ENCODE results near the gene SLC35F4.
"Not testable (repeated sequence)": the region's sequence is repeated elsewhere in the genome, so short reads cannot be mapped to it uniquely, and the experiment has no call there.

The SLC35F4 gene

DNA sequence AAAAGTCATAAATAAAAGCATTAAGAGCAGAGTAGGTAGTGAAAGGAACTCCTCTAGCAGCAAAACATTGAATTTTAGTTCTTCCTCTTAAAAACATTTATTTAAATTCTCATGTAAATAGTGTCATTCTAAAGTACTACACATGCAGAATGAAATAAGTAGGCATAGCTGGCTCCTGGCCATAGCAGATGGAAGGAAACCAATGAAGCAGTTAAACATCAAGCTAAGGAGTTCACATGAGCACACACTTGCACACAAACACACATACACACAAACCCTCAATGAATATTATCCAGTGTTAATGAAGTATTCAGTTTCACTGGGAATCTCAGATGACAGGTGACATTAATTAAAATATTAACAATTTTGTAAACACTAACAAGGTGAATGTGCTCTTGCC lies 69.3 kb downstream of the SLC35F4 start:
- no peak for DNase-seq (ENCODE audit: low spot score)

DNA sequence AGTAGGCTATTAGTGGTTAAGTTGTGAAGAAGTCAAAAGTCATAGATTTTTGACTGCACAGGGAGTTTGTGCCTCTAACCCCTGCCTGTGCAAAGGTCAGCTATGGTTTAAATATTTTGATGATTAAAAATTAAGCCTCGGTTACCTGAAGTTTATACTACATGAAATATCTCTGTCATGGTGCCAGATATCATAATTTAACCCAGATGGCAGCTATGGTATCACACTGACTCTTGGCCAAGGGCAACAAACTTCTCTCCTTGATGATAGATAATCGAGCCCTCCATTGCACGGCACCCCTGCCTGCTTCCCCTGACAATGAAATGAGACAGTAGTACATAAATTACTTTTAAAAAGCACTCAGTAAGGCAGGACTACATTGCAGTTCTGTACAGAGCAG lies 80.8 kb downstream of the SLC35F4 start:
- no peak for DNase-seq (ENCODE audit: low spot score)

- no peak for DNase-seq (ENCODE audit: low spot score)
These were observed 94.1 kb downstream of the SLC35F4 start for GRCh38 chr14:57771801-57772200.

DNA sequence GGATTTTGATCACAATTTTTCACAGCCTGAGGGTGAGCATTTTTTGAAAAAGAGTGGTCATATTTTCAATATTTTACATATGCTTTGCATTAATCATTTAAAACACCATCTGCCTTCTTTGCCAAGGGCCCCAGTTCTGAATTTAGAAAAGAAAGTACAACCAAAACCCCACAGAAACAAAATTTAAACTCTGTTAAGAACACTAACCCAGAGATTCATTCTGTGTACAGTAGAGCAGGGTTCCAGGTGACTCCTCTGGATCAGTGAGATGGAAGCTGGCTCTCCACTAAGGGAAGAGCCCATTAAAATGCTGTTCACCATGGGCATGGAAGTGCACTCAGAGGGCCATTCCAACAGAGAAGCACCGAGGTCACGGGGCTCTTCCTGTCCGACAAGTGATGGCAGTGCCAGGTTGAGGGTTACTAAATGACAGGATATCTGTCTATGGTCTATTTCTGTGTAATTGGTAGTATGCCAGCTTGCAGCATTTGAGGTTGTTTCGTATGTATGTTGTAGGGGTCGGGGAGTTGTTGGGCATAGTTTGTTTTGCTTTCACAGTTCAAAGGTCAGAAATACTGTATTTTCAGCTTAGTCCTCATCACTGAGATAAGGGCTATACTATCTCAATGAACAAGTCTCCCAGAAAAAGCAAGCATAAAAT lies 95.9 kb downstream of the SLC35F4 start:
- DNase-seq (ENCODE audit: low spot score) = no peak

DNA sequence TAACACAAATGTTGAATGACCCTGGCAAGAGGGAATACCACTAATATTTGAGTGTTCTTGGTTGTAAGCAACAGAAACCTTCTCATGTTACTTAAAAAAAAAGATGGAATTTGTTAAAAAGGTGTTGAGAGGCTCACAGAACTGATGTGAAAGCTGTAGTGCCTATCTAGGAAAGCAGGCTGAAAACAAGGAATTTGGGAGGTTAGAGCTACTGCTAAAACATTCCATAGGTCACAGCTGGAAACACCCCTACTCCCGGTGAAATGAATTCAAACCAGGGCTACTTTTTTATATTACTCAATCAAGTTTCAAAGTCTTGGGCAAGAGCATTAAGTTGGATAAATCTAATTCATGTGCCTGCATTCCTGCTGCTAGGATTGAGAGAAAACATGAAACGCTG lies 104.1 kb downstream of the SLC35F4 start:
- DNase-seq (ENCODE audit: low spot score) = no peak

GRCh38 chr14:57760896-57761295 lies 105.0 kb downstream of the SLC35F4 start:
- DNase-seq (ENCODE audit: low spot score) = no peak

DNA sequence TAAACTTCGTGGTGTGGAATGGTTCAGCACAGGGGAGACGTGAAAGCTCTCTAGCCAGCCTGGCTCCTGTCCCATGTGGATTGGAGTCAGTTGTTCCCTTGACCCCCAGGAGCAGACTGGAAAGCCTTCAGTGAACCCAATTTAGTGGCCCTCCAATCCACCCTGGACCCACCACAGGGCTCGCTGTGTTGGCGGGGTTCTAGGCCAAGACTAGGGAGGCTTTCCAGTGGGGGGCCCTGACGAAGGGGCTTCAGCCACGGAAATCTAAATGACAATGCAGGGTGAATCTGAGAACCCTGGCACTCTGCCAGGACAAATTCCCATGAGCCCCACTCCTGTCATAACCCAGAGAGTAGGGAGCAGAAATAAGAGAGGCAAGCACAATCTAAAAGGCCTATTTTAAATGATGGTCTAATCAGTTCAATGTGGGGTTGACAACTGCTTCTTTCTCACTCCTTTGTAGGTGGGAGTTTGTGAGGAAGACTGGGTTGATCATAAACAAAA lies 110.8 kb downstream of the SLC35F4 start:
- DNase-seq (ENCODE audit: low spot score) = no peak

DNA sequence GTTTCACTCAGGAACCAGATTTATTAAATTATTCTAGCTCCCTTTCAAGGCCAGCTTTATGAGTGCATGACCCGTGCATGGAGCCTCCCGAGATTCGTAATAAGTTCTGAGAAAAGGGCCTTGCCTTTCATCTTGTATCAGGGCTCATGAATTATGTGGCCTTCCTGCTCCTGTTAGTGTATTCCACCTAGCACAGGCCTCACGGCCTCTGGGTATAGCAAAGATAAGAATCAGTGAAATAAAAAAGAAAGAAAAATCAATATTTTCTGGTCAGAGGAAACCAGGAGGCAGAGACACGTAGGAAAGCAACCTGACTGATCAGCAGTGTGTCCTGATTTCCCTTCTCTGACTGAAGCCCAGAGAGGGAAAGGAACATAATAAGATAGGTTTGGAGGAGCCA lies 111.4 kb downstream of the SLC35F4 start:
- no peak for DNase-seq (ENCODE audit: low spot score)

DNA sequence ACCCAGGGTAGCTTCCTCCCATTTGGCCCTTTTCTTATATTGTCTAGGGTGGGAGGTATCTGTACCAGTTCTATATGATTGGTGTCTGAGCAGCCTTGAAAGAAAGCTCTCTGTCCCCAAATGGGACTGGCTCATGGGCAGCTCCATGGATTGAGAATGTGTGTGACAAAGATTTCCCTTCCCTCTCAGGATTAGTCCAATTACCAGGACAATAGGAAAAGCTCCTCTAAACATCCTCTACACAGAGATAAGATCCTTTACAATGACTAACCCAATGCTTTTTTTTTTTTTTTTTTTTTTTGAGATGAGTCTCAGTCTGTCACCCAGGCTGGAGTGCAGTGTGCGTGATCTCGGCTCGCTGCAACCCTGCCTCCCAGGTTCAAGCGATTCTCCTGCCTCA lies 112.1 kb downstream of the SLC35F4 start:
- no peak for DNase-seq (ENCODE audit: low spot score)

DNA sequence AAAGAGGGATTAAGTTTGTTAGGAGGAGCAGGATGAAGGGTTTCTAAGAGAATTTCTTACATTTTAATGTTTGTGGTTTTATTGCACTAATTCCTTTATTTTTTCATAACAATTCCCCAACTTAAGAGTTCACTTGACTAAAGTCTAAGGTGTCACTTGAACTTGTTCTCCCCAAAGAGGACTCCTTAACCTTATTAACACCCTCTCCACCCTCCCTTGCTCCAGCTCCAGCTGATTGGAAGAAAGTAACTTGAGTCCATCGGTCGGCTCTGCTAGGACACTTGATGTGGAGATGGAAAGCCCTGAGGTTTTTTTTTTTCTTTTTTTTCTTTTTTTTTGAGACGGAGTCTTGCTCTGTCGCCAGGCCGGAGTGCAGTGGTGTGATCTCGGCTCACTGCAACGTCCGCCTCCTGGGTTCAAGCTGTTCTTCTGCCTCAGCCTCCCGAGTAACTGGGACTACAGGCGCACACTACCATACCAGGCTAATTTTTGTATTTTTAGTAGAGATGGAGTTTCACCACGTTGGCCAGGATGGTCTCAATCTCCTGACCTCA lies 113.7 kb downstream of the SLC35F4 start:
- DNase-seq (ENCODE audit: low spot score) = not testable (repeated sequence)

DNA sequence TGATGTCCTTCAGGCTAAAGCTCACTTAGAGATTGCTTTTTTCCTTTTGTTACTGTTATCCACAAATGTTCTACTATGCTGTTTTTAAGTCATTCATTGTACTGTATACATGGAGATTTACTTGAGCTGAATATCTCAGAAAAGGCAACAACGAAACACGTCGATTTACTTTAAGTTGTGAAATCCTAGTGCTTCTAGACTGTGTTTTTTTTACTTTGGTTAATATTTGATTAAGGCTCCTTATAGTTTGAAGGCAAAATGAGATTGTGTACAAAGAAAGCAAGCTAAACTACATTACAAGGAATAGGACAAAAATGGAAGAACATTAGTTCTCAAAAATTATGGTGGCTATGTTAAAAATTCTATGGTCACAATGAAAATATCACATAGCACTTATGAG lies 114.5 kb downstream of the SLC35F4 start:
- no peak for DNase-seq (ENCODE audit: low spot score)

- no peak for DNase-seq (ENCODE audit: low spot score)
These were observed 116.6 kb downstream of the SLC35F4 start for GRCh38 chr14:57749267-57749666.

GRCh38 chr14:57748279-57748678 lies 117.6 kb downstream of the SLC35F4 start:
- DNase-seq (ENCODE audit: low spot score) = no peak

DNA sequence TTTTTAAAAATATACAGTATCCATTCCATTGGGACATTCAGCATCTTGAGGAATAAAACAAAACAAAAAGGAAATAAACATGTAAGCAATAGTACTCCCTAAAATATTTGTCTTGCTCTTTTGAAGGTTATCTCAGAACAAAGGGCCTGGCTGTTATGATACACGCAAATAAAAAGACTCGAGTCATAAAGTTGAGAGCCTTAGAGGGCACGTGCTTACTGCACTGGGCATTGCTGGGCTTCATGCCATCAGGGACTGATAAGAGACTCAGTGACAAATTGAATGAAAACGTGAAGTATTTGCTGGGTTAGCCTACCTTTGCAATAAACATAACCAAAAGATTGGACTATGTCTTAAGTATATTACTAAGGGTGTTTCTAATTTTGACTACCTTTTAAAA lies 118.9 kb downstream of the SLC35F4 start:
- no peak for DNase-seq (ENCODE audit: low spot score)

DNA sequence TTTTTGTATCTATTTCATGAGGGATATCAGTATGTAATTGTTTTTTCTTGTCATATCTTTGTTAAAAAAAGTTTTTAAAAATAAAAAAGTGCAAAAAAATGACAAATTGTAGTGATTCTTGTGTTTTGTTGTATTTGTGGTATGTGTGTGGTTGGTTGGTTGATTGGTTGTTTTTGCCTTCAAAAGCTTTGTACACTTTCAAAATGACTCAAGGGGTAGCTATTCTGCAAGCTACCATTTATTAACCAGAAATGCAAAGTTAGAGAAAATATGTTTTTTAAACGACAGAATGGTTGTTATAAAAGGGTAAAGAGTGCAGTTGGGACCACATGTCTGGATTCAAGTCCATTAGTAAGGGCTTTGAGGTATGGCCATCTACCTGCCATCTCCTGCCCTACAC lies 119.3 kb downstream of the SLC35F4 start:
- DNase-seq (ENCODE audit: low spot score) = no peak

- no peak for DNase-seq (ENCODE audit: low spot score)
These were observed 126.4 kb downstream of the SLC35F4 start for GRCh38 chr14:57739516-57739915.

DNA sequence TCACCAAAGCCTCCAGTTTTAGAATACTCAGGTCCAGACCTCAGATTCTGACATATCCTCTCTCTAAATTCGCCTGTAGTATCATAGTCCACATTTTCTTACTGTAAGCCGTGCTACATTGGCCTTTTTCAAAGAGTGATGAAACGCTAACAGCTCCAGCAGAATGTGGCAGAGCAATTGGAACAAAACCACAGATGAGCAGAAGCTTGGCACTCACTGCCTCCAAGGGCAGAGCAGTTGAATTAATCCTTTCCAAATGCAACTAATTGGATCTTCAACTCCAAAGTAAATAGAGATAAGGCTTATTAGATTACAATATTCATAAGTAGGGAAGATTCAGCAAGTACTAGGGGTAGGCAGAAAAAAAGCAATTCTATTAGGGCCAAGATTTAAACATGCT lies 128.3 kb downstream of the SLC35F4 start:
- no peak for DNase-seq (ENCODE audit: low spot score)

DNA sequence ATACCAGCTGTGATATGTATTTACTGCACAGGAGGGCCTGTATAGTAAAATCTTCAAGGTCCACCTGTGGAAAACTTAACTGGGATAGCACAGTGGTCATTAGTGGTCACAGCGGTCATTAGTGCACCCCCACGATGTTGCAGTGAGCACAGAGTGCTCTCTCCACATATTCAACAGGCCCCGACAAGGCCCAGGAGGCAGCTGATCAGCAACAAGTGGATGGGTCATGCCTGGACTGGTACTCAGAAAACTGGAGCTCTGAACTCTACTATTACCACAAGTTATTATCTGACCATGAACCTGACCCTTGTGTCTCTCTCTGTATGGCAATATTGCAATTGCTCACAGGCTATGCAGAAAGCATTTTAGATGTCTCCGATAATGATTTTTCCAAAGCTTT lies 129.5 kb downstream of the SLC35F4 start:
- no peak for DNase-seq (ENCODE audit: low spot score)

GRCh38 chr14:57735276-57735675 lies 130.6 kb downstream of the SLC35F4 start:
- DNase-seq (ENCODE audit: low spot score) = no peak

- DNase-seq (ENCODE audit: low spot score) = no peak
These were observed 133.2 kb downstream of the SLC35F4 start for GRCh38 chr14:57732463-57733285.

DNA sequence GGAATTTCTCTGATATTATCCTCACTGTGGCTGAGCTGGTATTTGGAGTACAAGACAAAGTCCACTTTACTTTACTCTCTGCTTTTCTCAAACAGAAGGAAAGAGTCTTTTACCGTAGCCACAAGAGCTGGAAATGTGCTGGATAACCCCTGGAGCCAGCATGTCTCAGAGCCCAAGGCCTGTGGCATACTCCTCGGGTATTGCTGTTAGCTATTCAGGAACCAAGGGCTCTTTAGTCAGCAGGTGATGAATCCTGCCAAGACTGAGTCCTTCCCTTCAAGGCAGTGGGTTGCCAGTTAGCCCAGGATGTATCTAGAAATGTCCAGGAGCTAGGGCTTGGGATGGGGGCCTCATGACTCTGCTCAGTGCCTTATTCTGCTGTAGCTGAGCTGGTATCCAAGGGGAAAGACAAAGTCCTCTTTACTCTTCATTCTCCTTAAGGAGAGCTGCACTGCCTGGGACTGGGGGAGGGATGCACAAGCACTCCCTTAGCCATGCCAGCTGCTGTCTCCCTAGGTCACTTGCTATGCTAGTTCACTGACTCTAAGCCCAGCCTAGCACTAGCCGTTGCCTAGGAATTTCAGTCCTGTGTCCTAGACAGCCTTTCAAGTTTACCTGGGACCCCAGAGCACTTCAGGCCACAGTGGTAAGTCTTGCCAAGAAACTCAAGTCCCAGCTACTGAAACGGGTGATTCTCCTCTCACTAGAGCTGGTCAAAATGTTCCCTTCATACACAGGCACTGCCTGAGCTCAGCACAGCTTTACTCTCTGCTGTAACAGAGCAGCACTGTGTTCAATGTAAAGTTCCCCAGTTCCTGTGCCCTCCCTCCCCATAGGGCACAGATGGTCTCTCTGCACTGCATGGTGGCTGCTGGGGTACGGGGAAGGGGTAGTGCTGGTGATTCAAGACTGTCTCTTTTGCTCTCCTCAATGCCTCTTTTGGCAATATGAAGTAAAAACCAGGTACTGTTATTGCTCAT lies 136.4 kb downstream of the SLC35F4 start:
- DNase-seq (ENCODE audit: low spot score) = no peak

Measured in hematopoietic multipotent progenitor cell treated with erythropoietin and hydrocortisone succinate and interleukin-3 and kit ligand, for 17 days (in vitro differentiated cells).